ENCODE results near the gene FAM241B.

- TF ChIP-seq, protein P1, sequence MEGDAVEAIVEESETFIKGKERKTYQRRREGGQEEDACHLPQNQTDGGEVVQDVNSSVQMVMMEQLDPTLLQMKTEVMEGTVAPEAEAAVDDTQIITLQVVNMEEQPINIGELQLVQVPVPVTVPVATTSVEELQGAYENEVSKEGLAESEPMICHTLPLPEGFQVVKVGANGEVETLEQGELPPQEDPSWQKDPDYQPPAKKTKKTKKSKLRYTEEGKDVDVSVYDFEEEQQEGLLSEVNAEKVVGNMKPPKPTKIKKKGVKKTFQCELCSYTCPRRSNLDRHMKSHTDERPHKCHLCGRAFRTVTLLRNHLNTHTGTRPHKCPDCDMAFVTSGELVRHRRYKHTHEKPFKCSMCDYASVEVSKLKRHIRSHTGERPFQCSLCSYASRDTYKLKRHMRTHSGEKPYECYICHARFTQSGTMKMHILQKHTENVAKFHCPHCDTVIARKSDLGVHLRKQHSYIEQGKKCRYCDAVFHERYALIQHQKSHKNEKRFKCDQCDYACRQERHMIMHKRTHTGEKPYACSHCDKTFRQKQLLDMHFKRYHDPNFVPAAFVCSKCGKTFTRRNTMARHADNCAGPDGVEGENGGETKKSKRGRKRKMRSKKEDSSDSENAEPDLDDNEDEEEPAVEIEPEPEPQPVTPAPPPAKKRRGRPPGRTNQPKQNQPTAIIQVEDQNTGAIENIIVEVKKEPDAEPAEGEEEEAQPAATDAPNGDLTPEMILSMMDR (IDR thresholded peaks at IDR 0.05; ENCODE audit: insufficient read depth, low read length, poor library complexity, severe bottlenecking), result no peak
- no peak for TF ChIP-seq EZH2phosphoT487 (conservative IDR thresholded peaks at IDR 0.05; ENCODE audit: low read length)
Observed at GRCh38 chr10:69626826-69627225, 3.2 kb upstream of the FAM241B start.
